ENCODE results near the gene TNFAIP6. TPM values are rescaled to one million over a fixed set of nuclear protein-coding genes. Genes with fewer than 3 reads are reported as not detected.

TNFAIP6 gene
- total and polyA plus RNA-seq, 2 of the 8 experiments (the other 6 are each of a cell fraction or from before 2014, with no cell fraction given): 1.1 to 2.0 TPM

- Histone ChIP-seq H2AFZ (ENCODE audit: low read length) (no peak overlapping the region), H3K23me2 (ENCODE audit: low read depth, low read length) (no peaks in the 10 kb centered on the region), H3K56ac (replicated peaks; ENCODE audit: insufficient read length, low read depth, low read length) (no peak overlapping the region), H2BK120ac (replicated peaks; ENCODE audit: low read depth, low read length) (no peak overlapping the region), H3K4me1 (replicated peaks in 1 of 4; ENCODE audit: control insufficient read depth in 3 of 4, insufficient read depth in 4 of 4, low read length in 3 of 4) (no peaks in the 10 kb centered on the region), H3K36me3 (ENCODE audit: control insufficient read depth in 2 of 4, insufficient read depth in 4 of 4, low read length in 3 of 4) (no peaks in the 10 kb centered on the region), H3K27me3 (replicated peaks in 1 of 4; ENCODE audit: control insufficient read depth in 3 of 4, extremely low read depth in 1 of 4, insufficient read depth in 3 of 4, low read length in 3 of 4) (no peaks in the 10 kb centered on the region), H4K8ac (ENCODE audit: extremely low read depth, insufficient read depth, low read length) (no peak overlapping the region), H3K4me3 (ENCODE audit: extremely low read depth in 1 of 4, insufficient read depth in 2 of 4, low read depth in 3 of 4, low read length in 4 of 4) (no peak overlapping the region), H3K18ac (ENCODE audit: extremely low read depth, low read length) (no peak overlapping the region), H3K79me2 (ENCODE audit: control insufficient read depth in 1 of 2, insufficient read depth in 2 of 2, low read length in 2 of 2) (no peaks in the 10 kb centered on the region), H3K4ac (replicated peaks; ENCODE audit: insufficient read length, low read depth, low read length) (no peak overlapping the region), H3K27ac (ENCODE audit: low read depth, low read length) (no peak overlapping the region), H3K14ac (ENCODE audit: insufficient read length) (no peak overlapping the region), H4K20me1 (replicated peaks in 1 of 2; ENCODE audit: control insufficient read depth in 1 of 2, insufficient read depth in 2 of 2, low read length in 2 of 2) (no peaks in the 10 kb centered on the region), H3K79me1 (ENCODE audit: low read depth, low read length) (no peaks in the 10 kb centered on the region), H2AK5ac (ENCODE audit: low read depth, low read length) (no peak overlapping the region), H2BK15ac (ENCODE audit: low read length) (no peak overlapping the region), H3K9me3 (ENCODE audit: insufficient read depth in 2 of 2, low read depth in 1 of 2, low read length in 1 of 2) (no peaks in the 10 kb centered on the region; a peak in 1 of 4 replicates), H2BK20ac (ENCODE audit: low read length) (no peak overlapping the region), H4K5ac (ENCODE audit: insufficient read length, low read depth, low read length) (no peak overlapping the region), H3K9ac (replicated peaks in 1 of 4; ENCODE audit: extremely low read depth in 1 of 4, low read depth in 3 of 4, low read length in 3 of 4) (no peak overlapping the region), H2BK5ac (ENCODE audit: low read depth, low read length) (no peak overlapping the region), H3K23ac (ENCODE audit: insufficient read length) (no peak overlapping the region), H3K4me2 (ENCODE audit: insufficient read depth in 1 of 2, low read depth in 2 of 2, low read length in 2 of 2) (no peak overlapping the region), H2BK12ac (ENCODE audit: low read depth, low read length) (no peak overlapping the region), H4K91ac (replicated peaks; ENCODE audit: insufficient read length, low read length) (no peak overlapping the region)
- WGBS, 2 experiments (ENCODE audit: extremely low coverage in 1 of 2, insufficient coverage in 1 of 2, insufficient read length in 1 of 2, insufficient replicate concordance in 2 of 2, low coverage in 1 of 2, low lambda C conversion rate in 2 of 2, missing lambda C conversion rate in 1 of 2): 87% methylated on average over 4 of the region's 4 CpGs; no CpG with 5 or more reads in 1 of the 2 experiments
- DNase-seq (ENCODE audit: low read depth in 1 of 2, low spot score in 2 of 2) (no peak), FAIRE-seq (no peak)
- ChIA-PET CTCF (ENCODE audit: partially characterized antibody) (no interaction called here), POLR2A (ENCODE audit: partially characterized antibody) (no interaction called here)
- no peak for TF ChIP-seq USF2 (IDR thresholded peaks at IDR 0.05; ENCODE audit: low read length)
- TF ChIP-seq EZH2 (IDR thresholded peaks at IDR 0.05; ENCODE audit: low read depth, low read length, severe bottlenecking): no peak
- TF ChIP-seq KDM1A (IDR thresholded peaks at IDR 0.05; ENCODE audit: borderline replicate concordance, low read length): no peak
- TF ChIP-seq RFX5 (IDR thresholded peaks at IDR 0.05; ENCODE audit: borderline replicate concordance, low read depth, low read length): no peak
- TF ChIP-seq JUND (IDR thresholded peaks at IDR 0.05; ENCODE audit: low read length): no peak
- TF ChIP-seq E2F6 (IDR thresholded peaks at IDR 0.05): no peak
- no peak for TF ChIP-seq SP4 (IDR thresholded peaks at IDR 0.05; ENCODE audit: low read length)
- no peak for TF ChIP-seq POLR2A (IDR thresholded peaks at IDR 0.05; ENCODE audit: control extremely low read depth in 1 of 2, low read depth in 2 of 2, low read length in 2 of 2)
- no peak for TF ChIP-seq RNF2 (IDR thresholded peaks at IDR 0.05; ENCODE audit: borderline replicate concordance, low read depth, low read length, missing control alignments, poor library complexity, severe bottlenecking)
- no peak for TF ChIP-seq SAP30 (IDR thresholded peaks at IDR 0.05; ENCODE audit: insufficient read depth, insufficient replicate concordance, low read length)
- no peak for TF ChIP-seq NANOG (IDR thresholded peaks at IDR 0.05; ENCODE audit: insufficient read depth, low read depth, low read length, poor library complexity, severe bottlenecking)
- TF ChIP-seq RAD21 (IDR thresholded peaks at IDR 0.05 in 1 of 2, conservative IDR thresholded peaks at IDR 0.05 in 1 of 2; ENCODE audit: low read depth in 2 of 2, low read length in 2 of 2): no peak
Measured at GRCh38 chr2:151394509-151394908, 37.1 kb downstream of the TNFAIP6 start.

Measured in H1 (cell line).